GM18861 (cell line): ENCODE data around the gene GJD3.
"Not testable (repeated sequence)": the region's sequence is repeated elsewhere in the genome, so short reads cannot be mapped to it uniquely, and the experiment has no call there.

Source experiments
- ATAC-seq: cut with Tn5 transposase; IDR thresholded peaks from one replicate; pipeline ENCODE4 v1.9.1; 2021; ENCODE audit not compliant: unreplicated experiment

GJD3 gene

DNA sequence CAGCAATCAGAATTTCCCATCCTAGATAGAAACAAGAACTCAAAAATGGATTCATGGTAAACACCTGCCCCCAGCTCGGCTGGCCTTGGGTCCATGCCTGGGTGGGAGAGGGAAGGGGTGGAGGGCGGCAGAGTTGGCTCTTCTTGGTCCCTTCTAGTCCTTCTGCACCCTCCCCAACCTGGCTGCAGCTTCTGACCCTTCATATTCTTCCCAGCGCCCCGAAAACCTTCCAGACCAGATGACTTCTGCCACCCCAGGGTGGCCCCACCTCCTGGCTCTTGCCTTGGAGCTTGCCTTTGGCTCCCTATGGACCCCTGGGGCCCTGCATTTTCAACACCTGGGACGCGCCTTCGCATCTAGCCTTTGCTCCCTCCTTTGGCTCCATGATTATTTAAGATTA lies 5.4 kb upstream of the GJD3 start:
- ATAC-seq, result no peak

DNA sequence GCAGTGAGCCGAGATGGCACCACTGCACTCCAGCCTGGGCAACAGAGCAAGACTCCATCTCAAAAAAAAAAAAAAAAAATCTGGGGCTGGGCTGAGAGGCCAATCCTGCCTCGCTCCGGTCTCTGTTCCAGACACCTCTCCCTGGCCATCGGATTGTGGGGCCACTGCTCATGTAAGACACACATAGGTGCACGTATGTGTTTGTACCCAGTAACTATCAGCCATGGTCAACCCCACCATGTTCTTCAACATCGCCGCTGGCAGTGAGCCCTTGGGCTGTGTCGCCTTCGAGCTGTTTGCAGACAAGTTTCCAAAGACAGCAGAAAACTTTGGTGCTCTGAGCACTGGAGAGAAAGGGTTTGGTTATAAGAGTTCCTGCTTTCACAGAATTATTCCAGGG lies 3.2 kb upstream of the GJD3 start:
- ATAC-seq, result not testable (repeated sequence)

GRCh38 chr17:40366861-40367518 lies 2.5 kb upstream of the GJD3 start:
- ATAC-seq, result no peak

GRCh38 chr17:40366076-40366860 lies 1.7 kb upstream of the GJD3 start:
- ATAC-seq, result no peak

DNA sequence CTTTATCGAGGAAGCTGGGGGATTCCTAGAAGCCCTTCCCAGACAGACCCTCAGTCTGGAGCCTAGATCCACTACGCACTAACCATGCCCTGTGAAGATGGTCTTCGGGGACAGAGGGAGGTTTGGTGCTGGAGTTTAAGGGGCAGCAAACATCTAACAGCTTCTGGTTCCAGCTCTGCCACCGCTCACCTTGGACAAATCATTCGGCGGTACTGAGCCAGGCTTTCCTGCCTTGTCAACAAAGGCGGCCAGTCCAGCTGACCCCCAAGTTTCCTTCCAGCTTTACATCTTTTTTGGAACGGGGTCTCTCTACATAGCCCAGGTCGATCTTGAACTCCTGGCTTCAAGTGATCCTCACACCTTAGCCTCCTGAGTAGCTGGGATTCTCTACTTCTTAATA lies 369 bp upstream of the GJD3 start:
- no peak for ATAC-seq

DNA sequence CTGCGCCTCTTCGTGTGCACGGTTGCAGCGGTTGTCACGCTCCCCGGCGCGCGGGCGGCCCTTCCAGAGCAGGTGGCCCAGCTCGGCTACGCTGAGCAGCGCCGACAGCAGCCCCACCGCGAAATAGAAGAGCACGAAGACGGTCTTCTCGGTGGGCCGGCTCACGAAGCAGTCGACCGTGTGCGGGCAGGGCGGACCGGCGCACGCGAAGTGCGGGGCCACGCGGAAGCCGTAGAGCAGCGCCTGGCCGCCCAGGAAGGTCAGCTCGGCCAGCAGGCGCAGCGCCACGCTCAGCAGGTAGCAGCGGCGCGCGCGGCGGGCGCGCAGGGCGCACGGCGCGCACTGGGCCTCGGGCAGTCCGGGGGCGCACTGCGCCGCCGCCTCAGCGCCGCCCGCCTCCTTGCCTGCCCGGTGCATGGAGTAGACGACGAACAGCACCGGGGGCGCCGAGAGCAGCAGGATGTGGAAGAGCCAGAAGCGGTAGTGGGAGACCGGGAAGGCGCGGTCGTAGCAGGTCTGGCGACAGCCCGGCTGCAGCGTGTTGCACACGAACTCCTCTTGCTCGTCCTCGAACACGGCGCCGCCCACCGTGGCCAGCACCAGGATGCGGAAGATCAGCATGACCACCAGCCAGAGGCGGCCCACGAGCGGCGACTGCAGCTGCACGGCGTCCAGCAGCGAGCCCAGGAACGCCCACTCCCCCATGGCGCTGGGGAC lies 1.3 kb downstream of the GJD3 start:
- no peak for ATAC-seq

DNA sequence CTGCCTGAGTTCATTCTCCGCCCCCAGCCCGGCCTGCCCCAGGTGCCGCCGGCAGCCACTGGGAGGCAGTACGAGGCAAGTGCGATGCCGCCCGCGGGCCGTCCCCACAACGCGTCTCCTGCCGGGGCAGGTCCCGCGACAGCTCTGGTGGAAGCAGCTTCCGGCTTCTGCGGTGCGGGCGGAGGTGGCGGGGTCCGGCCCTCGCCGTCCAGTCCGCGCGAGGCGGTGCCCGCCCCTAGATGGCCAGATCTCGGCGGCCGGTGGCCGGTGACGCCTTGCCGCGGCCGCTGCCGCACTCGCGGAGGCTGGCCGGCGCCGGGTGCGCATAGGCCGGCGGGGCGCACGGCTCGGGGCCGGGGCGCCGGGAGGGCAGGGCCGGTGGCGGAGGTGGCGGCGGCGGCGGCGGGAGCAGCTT lies 1.8 kb downstream of the GJD3 start:
- ATAC-seq, result peak; percentile 56

DNA sequence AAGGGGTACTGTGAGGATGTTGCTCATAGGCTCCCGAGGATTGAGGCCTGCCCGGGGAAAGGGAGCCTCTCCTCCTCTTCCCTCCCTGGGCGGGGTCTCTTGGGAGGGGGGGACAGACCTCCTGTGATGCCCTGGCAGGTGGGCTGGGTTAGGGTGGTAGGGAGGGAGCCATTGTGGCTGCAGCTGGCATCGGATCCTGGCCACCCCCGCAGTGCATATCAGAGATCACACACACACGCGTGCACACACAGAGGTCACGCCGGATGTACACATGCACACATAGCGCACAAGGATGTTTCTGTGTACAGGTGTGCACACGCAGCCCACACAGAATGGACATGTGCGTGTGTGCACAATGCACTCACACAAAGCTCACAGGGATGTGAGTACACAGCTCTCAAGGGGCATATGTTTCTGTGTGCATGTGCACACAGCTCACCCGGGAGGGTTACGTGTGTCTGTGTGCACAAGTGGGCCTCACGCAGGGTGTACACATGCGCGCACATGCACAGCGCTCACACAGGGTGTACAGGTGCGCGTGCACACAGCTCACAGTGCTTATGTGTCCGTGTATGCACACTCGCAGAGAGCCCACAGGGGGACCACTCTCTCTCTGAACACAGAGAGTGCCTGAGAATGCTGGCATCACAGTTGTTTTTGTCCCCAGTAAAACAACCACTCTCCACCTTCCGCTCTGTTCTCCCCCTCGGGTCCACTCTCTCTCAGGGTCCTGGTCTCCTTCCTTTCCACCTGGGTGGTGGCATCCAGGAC lies 2.4 kb downstream of the GJD3 start:
- ATAC-seq, result no peak

- ATAC-seq, result no peak
These were observed 3.2 kb downstream of the GJD3 start for GRCh38 chr17:40361063-40361924.

DNA sequence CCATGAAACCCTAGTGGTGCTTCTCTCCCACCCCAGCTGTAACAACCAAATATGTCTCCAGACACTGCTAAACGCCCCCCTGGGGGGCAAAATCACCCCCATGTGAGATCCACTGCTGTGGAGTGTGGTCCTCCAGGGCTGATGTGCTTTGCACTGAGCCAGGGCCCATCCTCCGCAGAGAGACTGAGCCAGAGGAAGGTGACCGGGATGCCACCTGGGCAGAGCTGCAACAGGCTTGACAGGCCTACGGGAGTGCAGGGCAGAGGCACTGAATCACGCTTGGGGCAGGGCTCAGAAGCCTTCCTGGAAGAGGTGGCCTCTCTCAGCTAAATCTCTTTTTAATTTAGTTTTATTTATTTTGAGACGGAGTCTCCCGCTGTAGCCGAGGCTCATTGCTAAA lies 4.4 kb downstream of the GJD3 start:
- ATAC-seq, result no peak

DNA sequence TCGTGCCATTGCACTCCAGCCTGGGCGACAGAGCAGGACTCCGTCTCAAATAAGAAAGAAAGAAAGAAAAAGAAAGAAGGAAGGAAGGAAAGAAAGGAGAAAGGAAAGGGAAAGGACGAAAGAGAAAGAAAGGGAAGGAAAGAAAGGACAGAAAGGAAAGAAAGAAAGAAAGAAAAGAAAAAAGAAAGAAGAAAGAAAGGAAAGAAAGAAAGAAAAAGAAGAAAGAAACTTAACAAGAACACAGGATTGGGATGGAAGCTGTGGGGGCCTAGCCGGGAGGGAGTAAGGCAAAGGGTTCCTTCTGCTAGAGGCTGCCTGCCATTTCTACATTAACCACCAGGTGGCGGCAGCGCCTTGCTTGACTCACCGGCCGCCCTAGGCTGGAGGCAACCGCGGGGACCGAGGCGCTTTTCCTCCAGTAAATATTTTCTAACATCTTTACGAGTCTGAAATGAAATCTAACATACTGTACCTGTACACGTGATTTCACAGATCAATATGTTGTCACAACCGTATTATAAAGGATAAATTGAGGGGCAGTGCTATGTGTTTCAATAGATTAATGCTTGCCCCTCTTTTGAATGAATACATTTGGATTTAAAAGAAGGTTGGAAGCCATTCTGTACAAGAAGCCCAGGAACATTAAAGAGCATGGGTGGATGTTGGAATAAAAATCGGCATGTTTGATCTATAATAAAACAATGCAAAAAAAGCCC lies 6.1 kb downstream of the GJD3 start:
- peak; percentile 40 for ATAC-seq

- ATAC-seq, result no peak
These were observed 7.3 kb downstream of the GJD3 start for GRCh38 chr17:40356990-40357881.

- ATAC-seq, result no peak
These were observed 8.5 kb downstream of the GJD3 start for GRCh38 chr17:40355804-40356758.

DNA sequence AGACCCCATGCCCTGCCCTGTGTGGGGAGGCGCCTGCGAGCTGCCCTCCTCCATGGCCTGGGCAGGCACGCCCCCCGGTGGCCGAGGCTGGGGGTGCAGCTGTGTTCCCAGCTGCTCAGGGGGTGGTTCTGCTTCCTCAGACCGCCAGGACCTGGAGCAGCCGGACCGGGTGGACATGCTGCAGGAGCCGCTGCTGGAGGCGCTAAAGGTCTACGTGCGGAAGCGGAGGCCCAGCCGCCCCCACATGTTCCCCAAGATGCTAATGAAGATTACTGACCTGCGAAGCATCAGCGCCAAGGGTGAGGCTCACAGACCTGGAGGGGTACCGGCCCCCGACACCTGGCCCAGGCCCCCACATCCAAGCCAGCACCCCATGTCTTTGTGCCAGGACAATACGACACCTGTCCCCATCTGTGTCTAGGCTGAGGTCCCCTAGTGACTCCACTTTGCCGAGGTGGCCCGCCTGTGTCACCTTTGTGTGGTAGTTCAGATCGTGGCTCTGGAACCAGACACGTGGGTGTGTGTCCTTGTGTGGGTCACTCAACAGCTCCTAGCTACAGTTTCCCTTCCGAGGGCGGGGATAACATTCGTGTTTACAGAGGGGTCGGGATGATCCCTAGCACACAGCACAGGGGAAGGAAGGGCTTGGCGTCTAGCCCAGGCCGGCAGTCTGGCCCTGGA lies 9.3 kb downstream of the GJD3 start:
- ATAC-seq, result no peak

- ATAC-seq, result no peak
These were observed 10.1 kb downstream of the GJD3 start for GRCh38 chr17:40354221-40355122.
